ENCODE data around the gene ZNF467.

DNA sequence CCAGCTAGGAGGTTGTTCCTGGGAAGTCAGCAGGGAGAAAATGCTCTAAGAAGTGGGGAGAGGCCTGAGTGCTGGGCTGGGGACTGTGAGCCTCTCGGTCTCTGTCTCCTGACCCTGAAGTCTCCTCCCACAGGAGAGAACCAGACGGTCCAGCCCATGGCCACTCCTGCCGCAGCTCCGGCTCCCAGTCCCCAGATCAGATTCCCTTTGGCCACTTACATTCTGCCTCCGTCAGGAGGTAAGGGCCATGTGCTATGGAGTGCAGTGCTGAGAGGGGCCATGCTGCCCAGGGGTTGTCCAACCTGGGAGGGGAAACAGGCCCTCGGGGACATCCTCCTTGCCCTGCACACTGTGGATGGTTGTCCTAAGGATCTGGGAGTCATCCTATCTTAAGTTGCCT, 21.3 kb upstream of the ZNF467 start:
- TF ChIP-seq, protein P1, sequence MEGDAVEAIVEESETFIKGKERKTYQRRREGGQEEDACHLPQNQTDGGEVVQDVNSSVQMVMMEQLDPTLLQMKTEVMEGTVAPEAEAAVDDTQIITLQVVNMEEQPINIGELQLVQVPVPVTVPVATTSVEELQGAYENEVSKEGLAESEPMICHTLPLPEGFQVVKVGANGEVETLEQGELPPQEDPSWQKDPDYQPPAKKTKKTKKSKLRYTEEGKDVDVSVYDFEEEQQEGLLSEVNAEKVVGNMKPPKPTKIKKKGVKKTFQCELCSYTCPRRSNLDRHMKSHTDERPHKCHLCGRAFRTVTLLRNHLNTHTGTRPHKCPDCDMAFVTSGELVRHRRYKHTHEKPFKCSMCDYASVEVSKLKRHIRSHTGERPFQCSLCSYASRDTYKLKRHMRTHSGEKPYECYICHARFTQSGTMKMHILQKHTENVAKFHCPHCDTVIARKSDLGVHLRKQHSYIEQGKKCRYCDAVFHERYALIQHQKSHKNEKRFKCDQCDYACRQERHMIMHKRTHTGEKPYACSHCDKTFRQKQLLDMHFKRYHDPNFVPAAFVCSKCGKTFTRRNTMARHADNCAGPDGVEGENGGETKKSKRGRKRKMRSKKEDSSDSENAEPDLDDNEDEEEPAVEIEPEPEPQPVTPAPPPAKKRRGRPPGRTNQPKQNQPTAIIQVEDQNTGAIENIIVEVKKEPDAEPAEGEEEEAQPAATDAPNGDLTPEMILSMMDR (IDR thresholded peaks at IDR 0.05; ENCODE audit: low read depth, low read length), result no peak
- TF ChIP-seq POLR2A (IDR thresholded peaks at IDR 0.05; ENCODE audit: extremely low read depth, insufficient read length), result no peak
